Measurements from ENCODE around the gene TCF4. TPM values are rescaled to one million over a fixed set of nuclear protein-coding genes. Genes with fewer than 3 reads are reported as not detected.

TCF4 gene
- total and polyA plus RNA-seq, 2 donors (not counting 3 experiments of a cell fraction or from before 2014, with no cell fraction given) = 183 to 390 TPM

DNA sequence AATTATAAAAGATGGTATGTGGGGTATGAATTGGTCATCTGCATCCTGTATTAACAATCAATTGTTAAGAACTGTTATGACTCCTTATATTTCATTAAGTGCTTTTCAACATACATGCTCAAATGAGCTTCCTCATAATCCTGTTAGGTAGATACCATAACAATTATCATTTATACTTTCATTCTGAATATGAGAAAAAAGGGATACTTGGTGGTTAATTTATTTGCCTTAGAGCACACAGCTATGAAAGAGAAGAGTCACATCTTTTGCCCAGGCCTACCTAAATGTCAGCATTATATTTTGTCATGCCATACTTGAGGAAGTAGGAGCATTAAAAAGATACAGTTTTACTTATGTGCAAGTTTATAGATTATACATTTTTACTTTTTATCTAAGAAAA is 169.6 kb downstream of the TCF4 start:
- H3K9me1 ChIP-seq (replicated peaks; ENCODE audit: control insufficient read depth, extremely low read depth, insufficient read depth, low read length) = no peaks in the 10 kb centered on the region
- no peaks in the 10 kb centered on the region for H3K36me3 ChIP-seq (ENCODE audit: control insufficient read depth in 2 of 2, extremely low read depth in 1 of 2, insufficient read depth in 2 of 2, low read length in 2 of 2)
- DNase-seq (ENCODE audit: low read depth, low spot score) = no peak
- H2AFZ ChIP-seq (ENCODE audit: low read depth, low read length) = no peak overlapping the region
- no peak overlapping the region for H3K4me2 ChIP-seq (ENCODE audit: insufficient read depth, low read length)
- ChIA-PET CTCF (interaction anchor here (0.6 to 1.9 kb wide), 7 partner anchors 12 to 1158 kb away, joined by 3 to 5 read pairs (median 3); no protein-coding TSS in a partner anchor), POLR2A (no interaction called here)
- H3K27me3 ChIP-seq (ENCODE audit: control insufficient read depth in 2 of 2, insufficient read depth in 2 of 2, low read length in 2 of 2) = no peaks in the 10 kb centered on the region
- H4K20me1 ChIP-seq (replicated peaks; ENCODE audit: control insufficient read depth, extremely low read depth, insufficient read depth, low read length) = no peaks in the 10 kb centered on the region
- peaks cover 55% of the 10 kb centered on the region for H3K4me1 ChIP-seq (ENCODE audit: control insufficient read depth, extremely low read depth, insufficient read depth, low read length)
- H3K9me3 ChIP-seq (replicated peaks; ENCODE audit: control insufficient read depth, insufficient read depth, low read length) = no peaks in the 10 kb centered on the region
- no peak for FAIRE-seq
- H3K79me2 ChIP-seq (ENCODE audit: control insufficient read depth, insufficient read depth, low read length) = peaks cover 46% of the 10 kb centered on the region
- BruUV-seq (replicated peaks) = no TSS peak
- no peak overlapping the region for H3K4me3 ChIP-seq (replicated peaks in 1 of 3; ENCODE audit: insufficient read depth in 1 of 3, low read depth in 1 of 3, low read length in 3 of 3)
- H3K9ac ChIP-seq (replicated peaks; ENCODE audit: extremely low read depth, insufficient read depth, low read length) = no peak overlapping the region
- no peak overlapping the region for H3K27ac ChIP-seq (ENCODE audit: insufficient read depth, low read depth, low read length)
- dilution Hi-C loops (cut with MboI; ENCODE audit: extremely low pct_ligation_motif_present, low sequenced_read_pairs) = no loop called here
- TF ChIP-seq FOS (IDR thresholded peaks at IDR 0.05; ENCODE audit: borderline replicate concordance, insufficient read depth, low read length) = no peak
- no peak for TF ChIP-seq MYC (IDR thresholded peaks at IDR 0.05; ENCODE audit: low read depth, low read length)
- TF ChIP-seq POLR2A (IDR thresholded peaks at IDR 0.05; ENCODE audit: low read depth, low read length) = no peak
- TF ChIP-seq GATA2 (IDR thresholded peaks at IDR 0.05; ENCODE audit: insufficient read depth, insufficient read length, low read depth, low read length) = no peak
- no peak for TF ChIP-seq JUN (IDR thresholded peaks at IDR 0.05; ENCODE audit: borderline replicate concordance, insufficient read depth, insufficient read length, low read depth)
- TF ChIP-seq, protein P1, sequence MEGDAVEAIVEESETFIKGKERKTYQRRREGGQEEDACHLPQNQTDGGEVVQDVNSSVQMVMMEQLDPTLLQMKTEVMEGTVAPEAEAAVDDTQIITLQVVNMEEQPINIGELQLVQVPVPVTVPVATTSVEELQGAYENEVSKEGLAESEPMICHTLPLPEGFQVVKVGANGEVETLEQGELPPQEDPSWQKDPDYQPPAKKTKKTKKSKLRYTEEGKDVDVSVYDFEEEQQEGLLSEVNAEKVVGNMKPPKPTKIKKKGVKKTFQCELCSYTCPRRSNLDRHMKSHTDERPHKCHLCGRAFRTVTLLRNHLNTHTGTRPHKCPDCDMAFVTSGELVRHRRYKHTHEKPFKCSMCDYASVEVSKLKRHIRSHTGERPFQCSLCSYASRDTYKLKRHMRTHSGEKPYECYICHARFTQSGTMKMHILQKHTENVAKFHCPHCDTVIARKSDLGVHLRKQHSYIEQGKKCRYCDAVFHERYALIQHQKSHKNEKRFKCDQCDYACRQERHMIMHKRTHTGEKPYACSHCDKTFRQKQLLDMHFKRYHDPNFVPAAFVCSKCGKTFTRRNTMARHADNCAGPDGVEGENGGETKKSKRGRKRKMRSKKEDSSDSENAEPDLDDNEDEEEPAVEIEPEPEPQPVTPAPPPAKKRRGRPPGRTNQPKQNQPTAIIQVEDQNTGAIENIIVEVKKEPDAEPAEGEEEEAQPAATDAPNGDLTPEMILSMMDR (IDR thresholded peaks at IDR 0.05; ENCODE audit: extremely low read depth in 1 of 2, insufficient read depth in 1 of 2, low read depth in 1 of 2, low read length in 2 of 2) = no peak
- TF ChIP-seq POLR2AphosphoS5 (IDR thresholded peaks at IDR 0.05; ENCODE audit: insufficient read depth, low read depth, low read length) = no peak
- TF ChIP-seq, protein P2, sequence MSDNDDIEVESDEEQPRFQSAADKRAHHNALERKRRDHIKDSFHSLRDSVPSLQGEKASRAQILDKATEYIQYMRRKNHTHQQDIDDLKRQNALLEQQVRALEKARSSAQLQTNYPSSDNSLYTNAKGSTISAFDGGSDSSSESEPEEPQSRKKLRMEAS (IDR thresholded peaks at IDR 0.05; ENCODE audit: insufficient read depth, insufficient read length) = no peak
- TF ChIP-seq EZH2 (IDR thresholded peaks at IDR 0.05; ENCODE audit: borderline replicate concordance, low read depth, low read length, severe bottlenecking) = no peak
- intact Hi-C loops (cut with micrococcal nuclease) = loop anchor here (5.0 to 10.0 kb wide), 2 partner anchors 446 to 1039 kb away; no protein-coding TSS in a partner anchor
